ENCODE results near the gene AVL9.

The AVL9 gene

DNA sequence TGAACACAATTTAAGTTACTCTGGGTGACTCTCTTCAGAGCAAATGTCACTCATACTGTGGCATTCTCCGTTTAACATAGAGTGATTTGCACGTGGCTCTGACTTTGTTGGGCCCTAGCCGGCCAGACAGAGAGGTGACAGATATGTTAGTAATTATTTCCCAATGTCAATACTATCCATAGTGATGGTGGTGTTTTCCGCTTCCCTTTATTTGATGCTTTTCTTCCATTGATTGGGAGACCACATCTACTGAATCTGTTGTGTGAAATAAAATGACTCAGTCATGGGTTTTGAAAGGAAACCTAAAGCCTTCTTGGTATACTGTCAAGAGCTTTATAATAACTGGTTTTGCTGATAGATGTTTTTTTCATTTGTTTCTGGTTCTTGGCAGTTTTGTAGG, 7.4 kb downstream of the AVL9 start:
- in situ Hi-C loops (cut with MboI; ENCODE audit: low pct_unique_long_range_greater_than_20kb, low sequenced_read_pairs, unreplicated experiment) = no loop called here
- no peak for TF ChIP-seq CTCF (IDR thresholded peaks at IDR 0.05; ENCODE audit: extremely low read depth, insufficient read depth, missing control alignments)
- no peak for DNase-seq (ENCODE audit: low spot score)

GRCh38 chr7:32506266-32507054, 11.2 kb downstream of the AVL9 start:
- DNase-seq (ENCODE audit: low spot score) = no peak
- in situ Hi-C loops (cut with MboI; ENCODE audit: low pct_unique_long_range_greater_than_20kb, low sequenced_read_pairs, unreplicated experiment) = no loop called here
- no peak for TF ChIP-seq CTCF (IDR thresholded peaks at IDR 0.05; ENCODE audit: extremely low read depth, insufficient read depth, missing control alignments)

- no peak for DNase-seq (ENCODE audit: low spot score)
- in situ Hi-C loops (cut with MboI; ENCODE audit: low pct_unique_long_range_greater_than_20kb, low sequenced_read_pairs, unreplicated experiment) = no loop called here
- no peak for TF ChIP-seq CTCF (IDR thresholded peaks at IDR 0.05; ENCODE audit: extremely low read depth, insufficient read depth, missing control alignments)
These were observed 12.1 kb downstream of the AVL9 start for GRCh38 chr7:32507414-32507813.

- in situ Hi-C loops (cut with MboI; ENCODE audit: low pct_unique_long_range_greater_than_20kb, low sequenced_read_pairs, unreplicated experiment) = no loop called here
- no peak for DNase-seq (ENCODE audit: low spot score)
- TF ChIP-seq CTCF (IDR thresholded peaks at IDR 0.05; ENCODE audit: extremely low read depth, insufficient read depth, missing control alignments) = no peak
These were observed 16.5 kb downstream of the AVL9 start for GRCh38 chr7:32511791-32512190.

DNA sequence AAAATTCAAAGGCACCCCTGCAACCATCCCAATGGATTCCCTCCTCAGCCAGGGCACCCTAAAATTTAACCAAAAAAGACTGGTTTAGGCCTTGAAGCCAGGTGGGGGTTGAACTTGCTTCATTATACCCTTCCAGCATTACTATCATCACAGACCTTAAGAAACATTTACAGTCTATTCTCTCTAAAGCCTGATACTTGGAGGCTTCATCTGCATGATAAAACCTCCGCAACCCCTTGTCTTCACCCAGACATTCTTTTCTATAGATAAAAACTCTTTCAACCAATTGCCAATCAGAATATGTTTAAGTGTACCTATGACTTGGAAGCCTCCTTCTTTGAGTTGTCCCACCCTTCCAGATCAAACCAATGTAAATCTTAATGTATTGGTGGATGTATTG, 17.9 kb downstream of the AVL9 start:
- DNase-seq (ENCODE audit: low spot score) = no peak
- in situ Hi-C loops (cut with MboI; ENCODE audit: low pct_unique_long_range_greater_than_20kb, low sequenced_read_pairs, unreplicated experiment) = no loop called here
- TF ChIP-seq CTCF (IDR thresholded peaks at IDR 0.05; ENCODE audit: extremely low read depth, insufficient read depth, missing control alignments) = no peak

DNA sequence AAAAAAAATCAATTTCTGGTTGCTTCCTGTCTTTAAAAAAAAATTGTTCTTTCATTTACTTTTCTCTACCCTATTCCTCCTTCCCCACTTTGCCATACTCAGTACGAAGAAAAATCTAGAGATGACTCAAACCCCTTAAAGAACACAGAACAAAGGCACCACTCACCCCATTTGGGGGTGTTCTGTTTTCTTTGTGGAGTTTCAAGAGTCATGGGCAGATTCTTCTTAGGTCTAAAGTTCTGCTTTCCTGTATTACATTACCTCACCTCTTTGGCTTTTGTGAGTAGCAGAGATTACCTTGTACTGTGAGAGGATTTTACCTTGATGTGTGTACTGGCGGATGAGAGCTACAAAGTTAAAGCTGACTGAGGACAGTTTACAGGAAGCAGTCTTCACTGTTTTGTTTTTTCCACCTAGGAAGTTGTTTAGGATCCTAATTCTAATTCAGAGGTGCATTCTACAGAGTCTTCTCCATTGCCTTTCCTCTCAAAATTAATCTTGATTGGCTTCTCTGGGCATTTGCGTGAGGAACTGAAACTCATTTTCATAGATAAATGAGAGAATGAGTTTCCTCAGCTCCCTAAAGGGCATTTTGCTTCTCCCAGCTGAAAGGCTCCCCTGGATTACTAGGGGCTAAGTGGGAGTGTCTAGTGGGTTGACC, 20.7 kb downstream of the AVL9 start:
- peak; percentile 32 for DNase-seq (ENCODE audit: low spot score)
- no peak for TF ChIP-seq CTCF (IDR thresholded peaks at IDR 0.05; ENCODE audit: extremely low read depth, insufficient read depth, missing control alignments)
- in situ Hi-C loops (cut with MboI; ENCODE audit: low pct_unique_long_range_greater_than_20kb, low sequenced_read_pairs, unreplicated experiment) = no loop called here
